ENCODE measurements around the gene ARHGEF26.

The ARHGEF26 gene

GRCh38 chr3:154119951-154120350, 1.2 kb upstream of the ARHGEF26 start:
- H3K27me3 ChIP-seq = peaks cover 72% of the 10 kb centered on the region
- H3K4me3 ChIP-seq (ENCODE audit: low read depth in 1 of 2, low read length in 1 of 2) = no peak overlapping the region
- H3K27ac ChIP-seq = no peak overlapping the region
- H3K4me1 ChIP-seq (ENCODE audit: control insufficient read depth in 1 of 2, insufficient read depth in 1 of 2, low read depth in 1 of 2, low read length in 1 of 2) = peaks cover 20 to 26% of the 10 kb centered on the region in 2 experiments
- H3K9me3 ChIP-seq = no peaks in the 10 kb centered on the region
- no peak for TF ChIP-seq CTCF (IDR thresholded peaks at IDR 0.05)
- H3K36me3 ChIP-seq = no peaks in the 10 kb centered on the region

GRCh38 chr3:154121701-154122551, 736 bp downstream of the ARHGEF26 start:
- Histone ChIP-seq H3K27ac (no peak overlapping the region), H3K27me3 (peaks cover 76% of the 10 kb centered on the region), H3K4me3 (ENCODE audit: low read depth in 1 of 2, low read length in 1 of 2) (peak overlapping the region; percentile 59 to 75), H3K9me3 (no peaks in the 10 kb centered on the region), H3K4me1 (ENCODE audit: control insufficient read depth in 1 of 2, insufficient read depth in 1 of 2, low read depth in 1 of 2, low read length in 1 of 2) (peaks cover 20 to 26% of the 10 kb centered on the region in 2 experiments), H3K36me3 (no peaks in the 10 kb centered on the region)
- TF ChIP-seq CTCF (IDR thresholded peaks at IDR 0.05) = no peak

GRCh38 chr3:154122552-154122911, 1.3 kb downstream of the ARHGEF26 start:
- TF ChIP-seq CTCF (IDR thresholded peaks at IDR 0.05) = no peak
- peaks cover 76% of the 10 kb centered on the region for H3K27me3 ChIP-seq
- H3K27ac ChIP-seq = no peak overlapping the region
- H3K4me3 ChIP-seq (ENCODE audit: low read depth in 1 of 2, low read length in 1 of 2) = peak overlapping the region; percentile 59 to 75
- H3K36me3 ChIP-seq = no peaks in the 10 kb centered on the region
- H3K9me3 ChIP-seq = no peaks in the 10 kb centered on the region
- peaks cover 20 to 26% of the 10 kb centered on the region in 2 experiments for H3K4me1 ChIP-seq (ENCODE audit: control insufficient read depth in 1 of 2, insufficient read depth in 1 of 2, low read depth in 1 of 2, low read length in 1 of 2)

GRCh38 chr3:154122912-154123559, 1.8 kb downstream of the ARHGEF26 start:
- H3K36me3 ChIP-seq = no peaks in the 10 kb centered on the region
- TF ChIP-seq CTCF (IDR thresholded peaks at IDR 0.05) = no peak
- H3K27me3 ChIP-seq = peaks cover 74% of the 10 kb centered on the region
- peaks cover 20 to 26% of the 10 kb centered on the region in 2 experiments for H3K4me1 ChIP-seq (ENCODE audit: control insufficient read depth in 1 of 2, insufficient read depth in 1 of 2, low read depth in 1 of 2, low read length in 1 of 2)
- peak overlapping the region; percentile 59 to 75 for H3K4me3 ChIP-seq (ENCODE audit: low read depth in 1 of 2, low read length in 1 of 2)
- H3K9me3 ChIP-seq = no peaks in the 10 kb centered on the region
- H3K27ac ChIP-seq = no peak overlapping the region

GRCh38 chr3:154123906-154124305, 2.7 kb downstream of the ARHGEF26 start:
- Histone ChIP-seq H3K36me3 (no peaks in the 10 kb centered on the region), H3K4me3 (ENCODE audit: low read depth in 1 of 2, low read length in 1 of 2) (no peak overlapping the region)
- no peak for TF ChIP-seq CTCF (IDR thresholded peaks at IDR 0.05)

More at GRCh38 chr3:154123906-154124305, 2.7 kb downstream of the ARHGEF26 start:
- Histone ChIP-seq H3K9me3 (no peaks in the 10 kb centered on the region), H3K27me3 (peaks cover 65% of the 10 kb centered on the region), H3K4me1 (ENCODE audit: control insufficient read depth in 1 of 2, insufficient read depth in 1 of 2, low read depth in 1 of 2, low read length in 1 of 2) (peaks cover 20 to 26% of the 10 kb centered on the region in 2 experiments), H3K27ac (no peak overlapping the region)
